HL-60 (cell line): Measurements from ENCODE around the gene PARVB.

ENCODE experiments used
- GABPA ChIP-seq: IDR thresholded peaks from 2 replicates; pipeline ENCODE4 v1.6.1; 2012; ENCODE audit warnings: low read depth
- POLR2AphosphoS5 ChIP-seq: IDR thresholded peaks from 2 replicates; pipeline ENCODE4 v1.6.1; 2012; ENCODE audit warnings: low read depth
- SPI1 ChIP-seq: IDR thresholded peaks from 2 replicates; pipeline ENCODE4 v1.6.1; 2012; ENCODE audit warnings: low read depth, mild to moderate bottlenecking, borderline replicate concordance
- TF ChIP-seq, protein P1 (sequence below): IDR thresholded peaks from one replicate; pipeline ENCODE4 v1.5.1; 2011; ENCODE audit warnings: low read length, control low read depth, inconsistent platforms; ENCODE audit not compliant: insufficient read depth
- TF ChIP-seq, protein P2 (sequence below): IDR thresholded peaks from 2 replicates; pipeline ENCODE4 v1.6.1; 2012; ENCODE audit warnings: low read depth; ENCODE audit not compliant: insufficient replicate concordance

DNA sequence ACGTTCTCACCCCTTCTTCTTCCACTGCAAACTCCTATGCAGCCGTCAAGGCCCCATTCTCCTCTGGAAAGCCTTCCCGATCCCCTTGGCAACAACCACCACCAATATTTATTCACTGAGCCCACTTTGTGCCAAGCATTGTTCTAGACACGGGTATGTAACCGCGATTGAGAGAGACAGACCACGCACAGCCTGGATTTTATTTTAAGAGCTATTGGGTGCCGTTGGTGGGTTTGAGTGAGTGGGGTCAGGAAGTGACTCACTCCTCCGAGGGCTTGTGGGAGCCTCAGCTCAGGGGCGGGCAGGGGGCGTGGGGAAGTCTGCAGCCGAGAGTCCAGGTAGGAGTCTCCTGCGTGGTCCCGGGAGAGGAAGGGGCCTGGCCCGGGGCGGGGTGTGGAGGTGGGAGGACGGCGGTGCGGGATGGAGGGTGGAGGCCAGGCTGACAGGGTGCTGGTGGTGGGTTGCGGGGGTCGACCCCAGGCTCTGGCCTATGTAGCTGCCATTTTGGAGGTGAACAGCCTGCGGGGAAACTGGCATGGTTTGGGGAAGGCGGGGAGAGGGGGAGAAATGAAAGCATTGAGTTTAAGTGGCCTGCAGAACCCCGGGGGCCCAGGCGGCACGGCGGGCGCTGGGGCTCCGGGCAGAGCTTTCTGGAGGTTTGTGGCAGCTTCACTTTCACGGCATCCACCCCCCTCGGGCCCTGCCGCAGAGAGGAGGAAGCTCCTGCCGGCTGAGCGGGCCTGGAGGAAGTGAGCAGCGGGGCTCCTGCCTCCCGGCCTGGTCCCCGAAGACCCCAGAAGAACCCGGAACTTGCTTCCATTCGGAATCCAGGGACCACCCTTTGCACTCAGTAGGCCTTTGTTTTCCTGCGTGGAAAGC, 157.2 kb downstream of the PARVB start:
- TF ChIP-seq, protein P1, sequence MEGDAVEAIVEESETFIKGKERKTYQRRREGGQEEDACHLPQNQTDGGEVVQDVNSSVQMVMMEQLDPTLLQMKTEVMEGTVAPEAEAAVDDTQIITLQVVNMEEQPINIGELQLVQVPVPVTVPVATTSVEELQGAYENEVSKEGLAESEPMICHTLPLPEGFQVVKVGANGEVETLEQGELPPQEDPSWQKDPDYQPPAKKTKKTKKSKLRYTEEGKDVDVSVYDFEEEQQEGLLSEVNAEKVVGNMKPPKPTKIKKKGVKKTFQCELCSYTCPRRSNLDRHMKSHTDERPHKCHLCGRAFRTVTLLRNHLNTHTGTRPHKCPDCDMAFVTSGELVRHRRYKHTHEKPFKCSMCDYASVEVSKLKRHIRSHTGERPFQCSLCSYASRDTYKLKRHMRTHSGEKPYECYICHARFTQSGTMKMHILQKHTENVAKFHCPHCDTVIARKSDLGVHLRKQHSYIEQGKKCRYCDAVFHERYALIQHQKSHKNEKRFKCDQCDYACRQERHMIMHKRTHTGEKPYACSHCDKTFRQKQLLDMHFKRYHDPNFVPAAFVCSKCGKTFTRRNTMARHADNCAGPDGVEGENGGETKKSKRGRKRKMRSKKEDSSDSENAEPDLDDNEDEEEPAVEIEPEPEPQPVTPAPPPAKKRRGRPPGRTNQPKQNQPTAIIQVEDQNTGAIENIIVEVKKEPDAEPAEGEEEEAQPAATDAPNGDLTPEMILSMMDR, result no peak
- TF ChIP-seq POLR2AphosphoS5, result peak; percentile 51
- TF ChIP-seq GABPA, result no peak
- TF ChIP-seq, protein P2, sequence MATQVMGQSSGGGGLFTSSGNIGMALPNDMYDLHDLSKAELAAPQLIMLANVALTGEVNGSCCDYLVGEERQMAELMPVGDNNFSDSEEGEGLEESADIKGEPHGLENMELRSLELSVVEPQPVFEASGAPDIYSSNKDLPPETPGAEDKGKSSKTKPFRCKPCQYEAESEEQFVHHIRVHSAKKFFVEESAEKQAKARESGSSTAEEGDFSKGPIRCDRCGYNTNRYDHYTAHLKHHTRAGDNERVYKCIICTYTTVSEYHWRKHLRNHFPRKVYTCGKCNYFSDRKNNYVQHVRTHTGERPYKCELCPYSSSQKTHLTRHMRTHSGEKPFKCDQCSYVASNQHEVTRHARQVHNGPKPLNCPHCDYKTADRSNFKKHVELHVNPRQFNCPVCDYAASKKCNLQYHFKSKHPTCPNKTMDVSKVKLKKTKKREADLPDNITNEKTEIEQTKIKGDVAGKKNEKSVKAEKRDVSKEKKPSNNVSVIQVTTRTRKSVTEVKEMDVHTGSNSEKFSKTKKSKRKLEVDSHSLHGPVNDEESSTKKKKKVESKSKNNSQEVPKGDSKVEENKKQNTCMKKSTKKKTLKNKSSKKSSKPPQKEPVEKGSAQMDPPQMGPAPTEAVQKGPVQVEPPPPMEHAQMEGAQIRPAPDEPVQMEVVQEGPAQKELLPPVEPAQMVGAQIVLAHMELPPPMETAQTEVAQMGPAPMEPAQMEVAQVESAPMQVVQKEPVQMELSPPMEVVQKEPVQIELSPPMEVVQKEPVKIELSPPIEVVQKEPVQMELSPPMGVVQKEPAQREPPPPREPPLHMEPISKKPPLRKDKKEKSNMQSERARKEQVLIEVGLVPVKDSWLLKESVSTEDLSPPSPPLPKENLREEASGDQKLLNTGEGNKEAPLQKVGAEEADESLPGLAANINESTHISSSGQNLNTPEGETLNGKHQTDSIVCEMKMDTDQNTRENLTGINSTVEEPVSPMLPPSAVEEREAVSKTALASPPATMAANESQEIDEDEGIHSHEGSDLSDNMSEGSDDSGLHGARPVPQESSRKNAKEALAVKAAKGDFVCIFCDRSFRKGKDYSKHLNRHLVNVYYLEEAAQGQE, result no peak
- peak; percentile 36; the same call in 1 of the 2 replicates for TF ChIP-seq SPI1
